ENCODE results near the gene GNG12.

The GNG12 gene

DNA sequence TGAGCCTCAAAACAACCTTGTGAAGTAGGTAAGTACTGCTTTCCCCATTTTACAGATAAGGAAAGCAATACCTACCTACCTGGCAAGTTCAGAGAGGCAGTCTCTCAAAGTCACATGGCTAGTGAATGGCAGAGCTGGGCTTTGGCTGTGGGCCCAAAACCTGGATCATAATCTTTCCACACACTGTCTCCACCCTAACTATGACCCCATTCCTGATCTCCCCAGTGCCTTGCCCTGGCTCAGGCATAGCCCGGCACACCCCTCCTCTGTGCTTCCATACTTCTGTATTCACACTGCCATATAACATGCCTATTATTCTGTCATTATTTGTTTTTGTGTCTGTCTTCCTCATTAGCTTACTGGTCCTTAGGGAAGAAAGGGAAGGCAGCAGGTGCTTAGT lies 15.9 kb downstream of the GNG12 start:
- Mint-ChIP-seq H3K4me3 (no peak overlapping the region), H3K4me1 (peaks cover 15% of the 10 kb centered on the region), H3K27ac (no peak overlapping the region), H3K27me3 (ENCODE audit: low read depth) (no peaks in the 10 kb centered on the region), H3K9me3 (no peaks in the 10 kb centered on the region), H3K36me3 (ENCODE audit: low read depth) (peaks cover 13% of the 10 kb centered on the region)
- TF ChIP-seq, protein P1, sequence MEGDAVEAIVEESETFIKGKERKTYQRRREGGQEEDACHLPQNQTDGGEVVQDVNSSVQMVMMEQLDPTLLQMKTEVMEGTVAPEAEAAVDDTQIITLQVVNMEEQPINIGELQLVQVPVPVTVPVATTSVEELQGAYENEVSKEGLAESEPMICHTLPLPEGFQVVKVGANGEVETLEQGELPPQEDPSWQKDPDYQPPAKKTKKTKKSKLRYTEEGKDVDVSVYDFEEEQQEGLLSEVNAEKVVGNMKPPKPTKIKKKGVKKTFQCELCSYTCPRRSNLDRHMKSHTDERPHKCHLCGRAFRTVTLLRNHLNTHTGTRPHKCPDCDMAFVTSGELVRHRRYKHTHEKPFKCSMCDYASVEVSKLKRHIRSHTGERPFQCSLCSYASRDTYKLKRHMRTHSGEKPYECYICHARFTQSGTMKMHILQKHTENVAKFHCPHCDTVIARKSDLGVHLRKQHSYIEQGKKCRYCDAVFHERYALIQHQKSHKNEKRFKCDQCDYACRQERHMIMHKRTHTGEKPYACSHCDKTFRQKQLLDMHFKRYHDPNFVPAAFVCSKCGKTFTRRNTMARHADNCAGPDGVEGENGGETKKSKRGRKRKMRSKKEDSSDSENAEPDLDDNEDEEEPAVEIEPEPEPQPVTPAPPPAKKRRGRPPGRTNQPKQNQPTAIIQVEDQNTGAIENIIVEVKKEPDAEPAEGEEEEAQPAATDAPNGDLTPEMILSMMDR (IDR thresholded peaks at IDR 0.05; ENCODE audit: unreplicated experiment in 3 of 3): no peak

DNA sequence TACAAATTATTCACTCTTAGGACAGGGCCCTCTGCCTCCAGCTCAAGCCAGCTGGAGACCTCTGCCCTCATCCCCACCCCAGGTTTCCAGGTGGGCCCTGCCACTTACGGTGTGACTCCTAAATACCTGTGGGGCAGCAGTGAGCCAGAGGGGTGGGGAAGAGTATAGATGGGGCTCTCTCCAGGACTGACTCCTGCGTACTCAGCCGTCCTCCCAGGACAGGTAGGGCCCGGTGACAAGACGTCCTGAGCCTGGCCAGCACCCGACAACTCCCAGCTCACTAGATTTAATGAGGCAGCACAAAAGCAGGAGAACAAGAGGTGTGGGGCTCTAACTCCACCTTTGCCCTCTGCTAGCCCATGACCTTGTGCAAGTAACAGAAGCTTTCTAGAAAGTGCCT lies 16.8 kb downstream of the GNG12 start:
- no peak overlapping the region for H3K4me3 Mint-ChIP-seq
- H3K27me3 Mint-ChIP-seq (ENCODE audit: low read depth): no peaks in the 10 kb centered on the region
- TF ChIP-seq, protein P1 (IDR thresholded peaks at IDR 0.05; ENCODE audit: unreplicated experiment in 3 of 3): no peak
- peaks cover under 1% of the 10 kb centered on the region for H3K9me3 Mint-ChIP-seq
- peak overlapping the region in 1 of 3 experiments; percentile 83 for H3K27ac Mint-ChIP-seq
- H3K36me3 Mint-ChIP-seq (ENCODE audit: low read depth): peaks cover 14% of the 10 kb centered on the region
- H3K4me1 Mint-ChIP-seq: peaks cover 19% of the 10 kb centered on the region

DNA sequence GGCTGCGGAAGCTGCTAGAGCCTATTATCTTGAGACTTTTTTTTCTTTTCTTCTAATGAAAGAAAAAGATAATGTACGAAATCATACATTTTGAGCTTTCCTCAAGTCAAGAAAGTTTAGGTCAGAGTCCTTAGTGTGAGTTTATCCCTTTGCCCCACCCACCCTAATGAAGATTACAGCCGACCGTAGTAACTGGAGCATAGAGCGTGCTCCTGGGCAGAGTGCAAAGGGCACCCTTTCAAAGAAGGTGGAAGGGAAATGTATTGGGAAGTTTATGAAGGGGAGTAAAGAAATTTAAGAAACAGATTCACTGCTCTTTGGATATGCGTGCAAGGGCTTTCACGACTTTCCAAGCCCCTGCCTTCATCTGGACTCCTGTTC lies 17.2 kb downstream of the GNG12 start:
- TF ChIP-seq, protein P1 (IDR thresholded peaks at IDR 0.05; ENCODE audit: unreplicated experiment in 3 of 3): no peak
- Mint-ChIP-seq H3K27ac (peak overlapping the region in 2 of 3 experiments; percentile 74 to 83), H3K36me3 (ENCODE audit: low read depth) (peaks cover 18% of the 10 kb centered on the region), H3K4me3 (no peak overlapping the region), H3K4me1 (peaks cover 17% of the 10 kb centered on the region), H3K27me3 (ENCODE audit: low read depth) (no peaks in the 10 kb centered on the region), H3K9me3 (peaks cover 4% of the 10 kb centered on the region)

DNA sequence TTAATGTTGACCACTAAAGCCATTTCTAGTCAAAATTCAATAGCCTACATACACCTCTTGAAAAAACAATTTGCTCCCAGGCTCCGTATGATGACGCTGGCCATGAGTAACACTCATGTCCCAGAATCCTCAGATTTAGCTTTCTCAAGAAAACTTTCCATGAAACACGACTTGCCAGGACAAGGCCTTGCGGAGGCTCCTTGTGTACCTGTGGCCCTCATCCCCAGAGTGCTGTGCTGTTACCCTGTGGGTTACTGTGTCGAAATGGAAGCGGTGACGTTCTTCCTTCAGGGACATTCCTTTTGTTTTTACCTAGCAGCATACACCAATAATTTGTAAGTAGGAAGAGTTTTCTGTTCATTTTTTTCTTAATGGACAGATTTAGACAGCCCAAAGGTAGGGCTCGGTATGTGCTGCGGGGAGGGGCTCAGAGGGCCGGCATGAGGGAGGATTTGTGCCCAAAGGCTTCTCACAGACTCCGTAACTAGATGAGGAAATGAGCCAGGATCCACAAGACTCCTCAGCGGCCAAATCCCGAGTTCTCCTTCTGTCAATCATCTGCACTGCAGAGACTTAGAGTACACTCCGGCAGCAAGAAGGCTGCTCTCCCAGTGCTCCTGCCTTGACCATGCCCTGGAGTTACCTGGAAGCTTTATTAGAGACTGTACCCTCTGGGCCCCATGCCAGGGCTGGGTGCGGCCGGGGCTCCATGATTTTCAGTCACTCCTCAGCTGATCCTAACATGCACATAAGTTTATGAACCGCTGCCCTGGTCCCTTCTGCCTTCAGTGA lies 17.8 kb downstream of the GNG12 start:
- Mint-ChIP-seq H3K27ac (peak overlapping the region; percentile 45 to 83 (median 74)), H3K27me3 (ENCODE audit: low read depth) (no peaks in the 10 kb centered on the region), H3K9me3 (peaks cover 5% of the 10 kb centered on the region), H3K4me1 (peaks cover 15% of the 10 kb centered on the region), H3K36me3 (ENCODE audit: low read depth) (peaks cover 23% of the 10 kb centered on the region), H3K4me3 (no peak overlapping the region)
- TF ChIP-seq, protein P1 (IDR thresholded peaks at IDR 0.05; ENCODE audit: unreplicated experiment in 3 of 3): no peak

DNA sequence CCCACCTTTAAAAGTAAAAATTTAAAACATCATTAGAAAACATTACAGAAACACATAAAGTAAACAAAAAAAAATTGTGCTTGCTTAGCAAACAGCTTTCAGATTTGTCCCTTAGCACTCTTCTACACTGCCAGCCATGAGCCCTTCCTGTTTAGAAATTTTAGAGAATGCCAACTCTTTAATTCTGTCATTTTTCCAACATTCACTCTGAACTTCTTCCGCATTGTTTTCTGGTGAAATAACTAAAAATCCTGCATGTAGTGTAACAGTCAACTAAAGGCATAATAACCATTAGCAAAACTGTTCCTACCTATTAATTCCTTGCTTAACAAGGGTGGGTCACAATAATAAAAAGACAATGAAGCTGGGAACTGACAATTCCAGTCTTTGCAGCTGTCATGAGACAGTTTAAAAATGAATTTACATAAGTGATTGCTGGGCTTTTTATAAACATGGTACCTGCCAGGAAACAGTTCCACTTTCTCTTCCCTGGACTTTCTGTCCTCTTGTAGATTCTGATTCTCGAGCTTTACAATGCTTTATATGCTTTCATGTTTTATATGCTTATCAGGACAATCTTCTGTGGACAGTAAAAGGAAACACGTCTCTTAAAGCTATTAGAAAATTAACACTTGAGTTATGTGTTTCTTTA lies 19.0 kb downstream of the GNG12 start:
- Mint-ChIP-seq H3K4me1 (peaks cover 15% of the 10 kb centered on the region), H3K36me3 (ENCODE audit: low read depth) (peaks cover 32% of the 10 kb centered on the region), H3K9me3 (peaks cover 8% of the 10 kb centered on the region), H3K4me3 (no peak overlapping the region), H3K27me3 (ENCODE audit: low read depth) (no peaks in the 10 kb centered on the region), H3K27ac (peak overlapping the region in 2 of 3 experiments; percentile 2 to 4)
- TF ChIP-seq, protein P1 (IDR thresholded peaks at IDR 0.05; ENCODE audit: unreplicated experiment in 3 of 3): no peak

Measured in nephron (organoid).